Trophoblast cell (in vitro differentiated cells and primary cell): ENCODE data around the gene IL1R1.
A peak's percentile ranks its signal among the peaks of the same experiment; 100 is the strongest.

Experiments used
- DNase-seq, 2 donors: peaks; one replicate each; pipeline ENCODE4 v3.0.0-alpha.2; 2016
- H2AFZ ChIP-seq: 2 replicates; pipeline ENCODE4 v1.6.1; 2013; ENCODE audit warnings: low read length, moderate library complexity, mild to moderate bottlenecking; ENCODE audit not compliant: insufficient read depth, poor library complexity
- H2AK5ac ChIP-seq: 2 replicates; pipeline ENCODE4 v1.6.1; 2013; ENCODE audit warnings: mild to moderate bottlenecking, low read length
- H2BK120ac ChIP-seq: 2 replicates; pipeline ENCODE4 v1.6.1; 2013; ENCODE audit warnings: low read length, mild to moderate bottlenecking, moderate library complexity; ENCODE audit not compliant: insufficient read depth, poor library complexity
- H2BK12ac ChIP-seq: 2 replicates; pipeline ENCODE4 v1.6.1; 2013; ENCODE audit warnings: mild to moderate bottlenecking, low read length, moderate library complexity
- H2BK5ac ChIP-seq: 2 replicates; pipeline ENCODE4 v1.6.1; 2013; ENCODE audit warnings: low read length, low read depth, moderate library complexity, mild to moderate bottlenecking; ENCODE audit not compliant: poor library complexity
- H3K14ac ChIP-seq: 2 replicates; pipeline ENCODE4 v1.6.1; 2013; ENCODE audit warnings: mild to moderate bottlenecking, low read length
- H3K18ac ChIP-seq: 2 replicates; pipeline ENCODE4 v1.6.1; 2013; ENCODE audit warnings: mild to moderate bottlenecking, low read length
- H3K23ac ChIP-seq: 2 replicates; pipeline ENCODE4 v1.6.1; 2013; ENCODE audit warnings: low read length
- H3K27ac ChIP-seq: 2 replicates; pipeline ENCODE4 v1.5.1; 2013; ENCODE audit warnings: low read depth, mild to moderate bottlenecking, inconsistent platforms, low read length, moderate library complexity
- H3K27me3 ChIP-seq: 2 replicates; pipeline ENCODE4 v1.6.1; 2013; ENCODE audit warnings: inconsistent platforms, mild to moderate bottlenecking, low read length, moderate library complexity; ENCODE audit not compliant: insufficient read depth
- H3K36me3 ChIP-seq, 2 experiments: 1 replicate in 1 of 2; 2 replicates in 1 of 2; pipeline ENCODE4 v1.6.1; 2013; ENCODE audit warnings: low read length in 2 of 2, mild to moderate bottlenecking in 2 of 2, moderate library complexity in 1 of 2; ENCODE audit not compliant: insufficient read depth in 2 of 2, control insufficient read depth in 1 of 2
- H3K4ac ChIP-seq: 2 replicates; pipeline ENCODE4 v1.6.1; 2013; ENCODE audit warnings: low read depth, mild to moderate bottlenecking, low read length, moderate library complexity
- H3K4me1 ChIP-seq, 2 experiments: 1 replicate in 1 of 2; 2 replicates in 1 of 2; pipeline ENCODE4 v1.6.1; 2013; ENCODE audit warnings: low read length in 2 of 2, mild to moderate bottlenecking in 2 of 2, moderate library complexity in 1 of 2; ENCODE audit not compliant: insufficient read depth in 2 of 2, control insufficient read depth in 1 of 2
- H3K4me2 ChIP-seq: 2 replicates; pipeline ENCODE4 v1.6.1; 2013; ENCODE audit warnings: inconsistent platforms, mild to moderate bottlenecking, low read length, moderate library complexity
- H3K4me3 ChIP-seq: 2 replicates; pipeline ENCODE4 v1.5.1; 2013; ENCODE audit warnings: mild to moderate bottlenecking, low read depth, low read length, inconsistent platforms
- H3K79me1 ChIP-seq: one replicate; pipeline ENCODE4 v1.6.1; 2013; ENCODE audit warnings: low read length
- H3K79me2 ChIP-seq: 2 replicates; pipeline ENCODE4 v1.6.1; 2013; ENCODE audit warnings: low read length, mild to moderate bottlenecking; ENCODE audit not compliant: control insufficient read depth, insufficient read depth, poor library complexity
- H3K9ac ChIP-seq: 2 replicates; pipeline ENCODE4 v1.6.1; 2013; ENCODE audit warnings: mild to moderate bottlenecking, low read length
- H3K9me3 ChIP-seq: 2 replicates; pipeline ENCODE4 v1.6.1; 2013; ENCODE audit warnings: low read depth, mild to moderate bottlenecking, control low read depth, inconsistent platforms, low read length; ENCODE audit not compliant: insufficient read depth
- H4K12ac ChIP-seq: 2 replicates; pipeline ENCODE4 v1.6.1; 2013; ENCODE audit warnings: low read depth, mild to moderate bottlenecking, low read length, moderate library complexity
- H4K8ac ChIP-seq: 2 replicates; pipeline ENCODE4 v1.6.1; 2013; ENCODE audit warnings: low read depth, mild to moderate bottlenecking, low read length, moderate library complexity
- H4K91ac ChIP-seq: one replicate; pipeline ENCODE4 v1.6.1; 2013; ENCODE audit warnings: low read depth, mild to moderate bottlenecking, low read length, moderate library complexity
- WGBS: extraction: QIAGEN DNeasy Blood & Tissue Kit; methylation state at CpG from one replicate; pipeline ENCODE4 v1.1.7; 2013; ENCODE audit warnings: missing lambda C conversion rate; ENCODE audit not compliant: insufficient read length, insufficient coverage; ENCODE audit errors: extremely low coverage; 5-methylcytosine and 5-hydroxymethylcytosine counted together

IL1R1 gene

GRCh38 chr2:102191501-102191900 is 49.0 kb downstream of the IL1R1 start:
- H3K9me3 ChIP-seq: no peaks in the 10 kb centered on the region
- no peak overlapping the region for H3K27ac ChIP-seq
- H3K4me1 ChIP-seq: no peaks in the 10 kb centered on the region
- no peak overlapping the region for H2BK5ac ChIP-seq
- H3K4me3 ChIP-seq: no peak overlapping the region
- no peaks in the 10 kb centered on the region for H3K36me3 ChIP-seq
- H3K27me3 ChIP-seq: no peaks in the 10 kb centered on the region
- no peak overlapping the region for H3K18ac ChIP-seq
- H3K79me1 ChIP-seq: no peaks in the 10 kb centered on the region
- no peak overlapping the region for H2AK5ac ChIP-seq
- H2AFZ ChIP-seq: no peak overlapping the region
- no peak overlapping the region for H3K9ac ChIP-seq
- H3K14ac ChIP-seq: no peak overlapping the region
- H3K4me2 ChIP-seq: no peak overlapping the region
- DNase-seq: peak; percentile 41 to 67
- H4K12ac ChIP-seq: no peak overlapping the region
- H2BK120ac ChIP-seq: no peak overlapping the region
- WGBS: no CpG with 5 or more reads among the region's 1 CpG
- H3K4ac ChIP-seq: no peak overlapping the region
- no peak overlapping the region for H4K8ac ChIP-seq
- no peak overlapping the region for H2BK12ac ChIP-seq
- H4K91ac ChIP-seq: no peak overlapping the region
- H3K79me2 ChIP-seq: no peaks in the 10 kb centered on the region
- H3K23ac ChIP-seq: no peak overlapping the region

GRCh38 chr2:102193074-102193473 is 50.5 kb downstream of the IL1R1 start:
- Histone ChIP-seq H3K79me1 (no peaks in the 10 kb centered on the region), H3K18ac (no peak overlapping the region), H3K27me3 (no peaks in the 10 kb centered on the region), H4K91ac (no peak overlapping the region), H3K4ac (no peak overlapping the region), H2BK5ac (no peak overlapping the region), H3K4me3 (no peak overlapping the region), H2BK12ac (no peak overlapping the region), H3K27ac (no peak overlapping the region), H3K4me2 (no peak overlapping the region), H3K36me3 (no peaks in the 10 kb centered on the region), H3K9me3 (no peaks in the 10 kb centered on the region), H3K14ac (no peak overlapping the region), H3K79me2 (no peaks in the 10 kb centered on the region), H4K12ac (no peak overlapping the region), H2AK5ac (no peak overlapping the region), H3K4me1 (peaks cover 0 to 4% of the 10 kb centered on the region in 2 experiments), H2BK120ac (no peak overlapping the region), H4K8ac (no peak overlapping the region), H3K9ac (no peak overlapping the region), H2AFZ (no peak overlapping the region), H3K23ac (no peak overlapping the region)
- peak; percentile 17 to 74 for DNase-seq
- no CpG with 5 or more reads among the region's 1 CpG for WGBS

- Histone ChIP-seq H2BK12ac (no peak overlapping the region), H3K23ac (no peak overlapping the region), H4K12ac (no peak overlapping the region), H2BK120ac (no peak overlapping the region), H3K4me3 (no peak overlapping the region), H3K4me1 (peaks cover 0 to 4% of the 10 kb centered on the region in 2 experiments), H2AFZ (no peak overlapping the region), H3K14ac (no peak overlapping the region), H3K9ac (no peak overlapping the region), H3K36me3 (no peaks in the 10 kb centered on the region), H3K79me2 (no peaks in the 10 kb centered on the region), H3K4ac (no peak overlapping the region), H3K27ac (no peak overlapping the region), H3K79me1 (no peaks in the 10 kb centered on the region), H2BK5ac (no peak overlapping the region), H3K27me3 (no peaks in the 10 kb centered on the region), H3K18ac (no peak overlapping the region), H3K9me3 (no peaks in the 10 kb centered on the region), H4K8ac (no peak overlapping the region), H3K4me2 (no peak overlapping the region), H2AK5ac (no peak overlapping the region), H4K91ac (no peak overlapping the region)
- no CpG with 5 or more reads among the region's 5 CpGs for WGBS
- DNase-seq: no peak
These were observed 52.2 kb downstream of the IL1R1 start for GRCh38 chr2:102194609-102195268.

- Histone ChIP-seq H3K79me2 (no peaks in the 10 kb centered on the region), H3K14ac (no peak overlapping the region), H3K36me3 (no peaks in the 10 kb centered on the region), H2BK12ac (no peak overlapping the region), H3K9ac (no peak overlapping the region), H4K12ac (no peak overlapping the region), H2AK5ac (no peak overlapping the region), H3K4me2 (no peak overlapping the region), H4K91ac (no peak overlapping the region), H3K18ac (no peak overlapping the region), H3K23ac (no peak overlapping the region), H3K27ac (no peak overlapping the region), H3K27me3 (no peaks in the 10 kb centered on the region), H2BK120ac (no peak overlapping the region), H2BK5ac (no peak overlapping the region), H3K4me1 (peaks cover 0 to 7% of the 10 kb centered on the region in 2 experiments), H3K4me3 (no peak overlapping the region), H4K8ac (no peak overlapping the region), H3K79me1 (no peaks in the 10 kb centered on the region), H3K4ac (no peak overlapping the region), H3K9me3 (no peaks in the 10 kb centered on the region), H2AFZ (no peak overlapping the region)
- DNase-seq: no peak
- no CpG with 5 or more reads among the region's 5 CpGs for WGBS
These were observed 55.0 kb downstream of the IL1R1 start for GRCh38 chr2:102197389-102198137.
